Head of caudate nucleus (tissue), 42 donors: Measurements from ENCODE around the gene GFRA1.

Source experiments
- DNase-seq, 42 donors: peaks; one replicate each; pipeline versions ENCODE4 v3.0.0 to v3.0.0-alpha.2; 2020 to 2021; ENCODE audit warnings: mixed read lengths in 7 of 42
- intact Hi-C: fragments of 100-400 bp; cut with DNase I; formaldehyde crosslinking; loops from one replicate; pipeline ENCODE4 v1.15.0; 2022

The GFRA1 gene

GRCh38 chr10:116251602-116252395, 21.2 kb downstream of the GFRA1 start:
- DNase-seq, result no peak

GRCh38 chr10:116247691-116248090, 25.3 kb downstream of the GFRA1 start:
- intact Hi-C loops, result no loop called here
- DNase-seq, result no peak

More at GRCh38 chr10:116251602-116252395, 21.2 kb downstream of the GFRA1 start:
- intact Hi-C loops, result no loop called here

DNA sequence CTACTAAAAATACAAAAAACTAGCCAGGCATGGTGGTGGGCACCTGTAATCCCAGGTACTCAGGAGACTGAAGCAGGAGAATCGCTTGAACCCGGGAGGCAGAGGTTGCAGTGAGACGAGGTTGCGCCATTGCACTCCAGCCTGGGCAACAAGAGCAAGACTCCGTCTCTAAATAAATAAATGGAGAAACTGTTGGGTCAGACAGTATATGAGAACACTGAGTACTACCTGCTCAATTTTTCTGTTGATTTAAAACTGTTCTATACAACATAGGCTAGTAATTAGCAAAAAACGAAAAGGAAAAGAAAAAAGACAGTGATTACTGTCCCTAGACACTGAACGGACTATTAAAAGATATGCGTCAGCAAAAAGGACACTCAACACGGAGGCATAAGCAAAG, 26.7 kb downstream of the GFRA1 start:
- intact Hi-C loops, result no loop called here
- DNase-seq, result no peak

DNA sequence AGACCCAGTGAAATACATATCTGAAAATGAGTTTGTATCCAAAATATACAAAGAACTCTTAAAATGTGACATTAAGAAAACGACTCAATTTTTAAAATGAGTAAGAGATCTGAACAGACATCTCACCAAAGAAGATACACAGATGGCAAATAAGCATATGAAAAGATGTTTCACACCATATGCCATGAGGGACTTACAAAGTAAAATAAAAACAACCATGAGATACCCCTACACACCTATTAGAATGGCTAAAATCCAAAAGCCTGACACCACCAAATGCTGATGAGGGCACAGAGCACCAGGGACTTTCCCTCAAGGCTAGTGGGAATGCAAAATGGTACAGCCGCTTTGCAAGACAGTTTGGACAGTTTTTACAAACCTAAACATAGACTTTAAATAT, 27.9 kb downstream of the GFRA1 start:
- intact Hi-C loops, result no loop called here
- no peak for DNase-seq

DNA sequence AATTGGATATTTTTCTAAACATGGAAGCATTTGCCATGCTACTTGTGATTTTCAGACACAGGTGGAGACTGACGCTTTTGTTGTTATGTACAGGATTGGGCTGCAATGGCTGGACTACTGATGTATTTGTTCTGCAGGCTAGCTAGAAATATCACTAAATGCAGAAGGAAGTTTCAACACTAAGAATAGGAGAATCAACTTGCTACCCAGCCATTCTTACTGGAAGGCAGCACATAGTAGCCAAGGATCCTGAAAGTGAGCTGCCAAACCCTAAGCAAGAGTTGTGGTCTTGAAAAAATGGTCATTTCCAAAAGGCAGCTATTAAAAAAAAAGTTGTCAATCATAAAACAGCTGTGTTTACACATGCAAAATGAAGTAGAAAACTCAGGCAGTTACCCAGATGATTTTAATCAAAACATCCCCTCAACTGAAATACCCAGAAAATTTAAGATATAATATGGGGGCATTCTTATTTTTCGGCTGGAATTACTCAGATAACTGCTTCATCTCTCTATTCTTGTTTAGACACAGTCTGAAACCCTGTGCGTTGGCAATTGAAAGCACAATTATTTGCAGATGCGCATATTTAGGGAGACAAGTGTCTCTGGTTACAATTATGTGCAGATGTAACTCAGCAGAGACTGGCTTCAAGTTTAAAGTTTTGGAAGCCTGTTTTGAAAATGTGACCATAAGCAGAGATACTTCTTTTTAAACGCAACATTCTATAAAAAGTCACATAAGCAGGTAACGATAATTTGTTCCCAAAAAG, 31.2 kb downstream of the GFRA1 start:
- DNase-seq, result no peak
- intact Hi-C loops, result no loop called here

DNA sequence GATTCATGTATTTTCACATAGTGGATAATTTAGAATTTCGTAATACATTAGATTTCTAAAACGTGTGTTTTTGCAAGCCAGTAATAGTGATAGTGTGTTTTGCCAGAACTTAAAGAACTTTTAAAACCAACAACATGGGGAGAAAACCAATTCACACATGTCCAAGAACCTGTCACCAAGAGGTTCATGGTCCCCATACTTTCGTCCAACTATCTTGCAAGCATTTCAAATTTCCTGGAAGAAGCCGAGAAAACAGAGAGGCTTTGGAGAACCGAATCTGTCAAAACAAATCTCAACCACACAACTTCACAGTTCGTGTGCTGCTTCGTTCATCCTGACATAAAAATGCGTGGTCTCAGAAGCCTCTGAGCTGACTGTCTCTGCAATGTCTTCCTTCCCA, 31.9 kb downstream of the GFRA1 start:
- DNase-seq, result no peak
- intact Hi-C loops, result no loop called here

DNA sequence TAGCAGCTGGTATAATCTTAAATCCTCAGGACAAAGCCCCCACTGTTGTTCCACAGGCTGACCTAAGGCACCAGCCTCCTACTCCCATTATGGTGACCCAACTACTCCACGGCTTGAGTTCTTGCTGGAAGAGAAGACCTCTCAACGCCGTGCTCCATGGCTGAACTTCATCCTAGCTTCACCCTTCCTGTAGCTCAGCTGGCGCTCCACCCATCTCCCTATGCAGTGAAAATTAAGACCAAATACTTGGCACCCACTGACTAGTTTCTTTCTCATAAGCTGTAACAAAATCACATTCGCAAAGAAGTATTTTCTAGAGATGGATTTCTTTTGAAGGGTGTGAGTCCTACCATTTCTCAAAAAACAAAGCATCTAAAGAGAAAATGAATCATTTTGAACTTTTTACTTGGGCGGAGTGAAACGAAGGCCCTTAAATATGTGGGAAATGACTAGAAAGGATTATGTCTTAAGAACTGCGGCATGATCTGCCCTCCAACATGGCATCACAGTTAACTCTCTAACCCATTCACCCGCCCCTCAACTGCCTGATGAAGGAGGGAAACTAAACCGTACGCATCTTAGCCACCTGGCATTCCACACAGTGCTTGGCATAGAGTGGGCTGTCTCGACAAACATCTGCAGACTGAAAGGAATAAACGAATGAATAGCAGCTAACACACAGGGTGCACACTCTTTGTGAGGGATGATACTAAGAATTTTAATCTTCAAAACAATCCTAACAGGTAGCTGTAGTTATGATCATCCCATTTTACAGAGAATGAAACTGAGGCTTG, 32.7 kb downstream of the GFRA1 start:
- intact Hi-C loops, result no loop called here
- DNase-seq, result no peak

- intact Hi-C loops, result no loop called here
- DNase-seq, result no peak
Observed at GRCh38 chr10:116239229-116239628, 33.8 kb downstream of the GFRA1 start.

GRCh38 chr10:116237970-116238369, 35.0 kb downstream of the GFRA1 start:
- no peak for DNase-seq
- intact Hi-C loops, result no loop called here

DNA sequence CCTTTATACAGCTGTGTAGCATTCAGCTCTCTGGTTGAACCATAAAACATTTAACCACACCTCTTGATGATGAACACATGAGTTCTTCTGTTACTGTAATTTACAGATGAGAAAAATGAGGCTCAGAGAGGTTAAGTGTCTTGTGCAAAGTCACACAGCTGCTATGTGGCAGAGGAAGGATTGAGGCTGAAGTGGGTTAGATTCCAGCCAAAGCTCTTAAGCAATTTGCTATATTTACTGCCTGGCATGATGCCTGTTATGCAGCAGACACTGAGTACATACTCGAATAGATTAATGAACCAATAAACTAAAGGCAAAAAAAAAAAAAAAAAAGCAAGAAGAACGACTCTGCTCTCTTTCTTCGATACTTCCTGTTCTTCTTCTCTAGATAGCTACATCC, 35.7 kb downstream of the GFRA1 start:
- no peak for DNase-seq

GRCh38 chr10:116233230-116233629, 39.8 kb downstream of the GFRA1 start:
- no peak for DNase-seq
- intact Hi-C loops, result no loop called here

More for the DNA sequence above, 35.7 kb downstream of the GFRA1 start:
- intact Hi-C loops, result no loop called here

DNA sequence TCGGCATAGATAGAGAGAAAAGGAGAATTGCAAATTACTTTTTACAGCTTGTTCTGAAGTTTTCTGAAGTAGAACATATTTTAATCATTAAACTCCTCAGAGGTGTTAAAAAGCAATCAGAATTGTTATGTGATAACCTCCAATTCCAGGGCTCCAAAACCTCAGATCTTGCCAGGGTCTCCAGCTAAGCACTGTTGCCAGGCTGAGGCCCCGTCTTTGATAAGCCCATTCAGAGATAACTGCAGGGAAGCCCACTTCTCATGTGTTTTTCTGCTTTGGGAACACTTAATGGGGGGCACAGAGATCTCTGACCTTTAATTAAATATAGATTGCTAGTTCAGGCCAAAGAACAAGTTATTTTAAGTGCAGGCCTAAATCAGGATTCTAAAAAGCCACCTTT, 40.4 kb downstream of the GFRA1 start:
- no peak for DNase-seq
- intact Hi-C loops, result no loop called here

DNA sequence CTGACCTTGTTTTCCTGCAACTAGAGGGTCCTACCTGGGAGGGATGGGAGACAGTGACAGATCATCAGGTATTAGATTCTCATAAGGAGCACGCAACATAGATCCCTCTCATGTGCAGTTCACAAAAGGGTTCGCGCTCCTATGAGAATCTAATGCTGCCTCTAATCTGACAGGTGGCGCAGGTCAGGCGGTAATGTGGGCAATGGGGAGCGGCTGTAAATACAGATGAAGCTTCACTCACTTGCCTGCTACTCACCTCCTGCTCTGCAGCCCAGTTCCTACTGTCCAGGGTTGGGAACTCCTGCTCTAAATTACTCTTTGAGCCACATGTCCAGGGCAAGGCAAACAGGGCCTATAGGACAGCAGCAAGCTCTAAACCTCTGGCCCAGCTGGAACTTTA, 46.2 kb downstream of the GFRA1 start:
- intact Hi-C loops, result no loop called here
- DNase-seq, result no peak

DNA sequence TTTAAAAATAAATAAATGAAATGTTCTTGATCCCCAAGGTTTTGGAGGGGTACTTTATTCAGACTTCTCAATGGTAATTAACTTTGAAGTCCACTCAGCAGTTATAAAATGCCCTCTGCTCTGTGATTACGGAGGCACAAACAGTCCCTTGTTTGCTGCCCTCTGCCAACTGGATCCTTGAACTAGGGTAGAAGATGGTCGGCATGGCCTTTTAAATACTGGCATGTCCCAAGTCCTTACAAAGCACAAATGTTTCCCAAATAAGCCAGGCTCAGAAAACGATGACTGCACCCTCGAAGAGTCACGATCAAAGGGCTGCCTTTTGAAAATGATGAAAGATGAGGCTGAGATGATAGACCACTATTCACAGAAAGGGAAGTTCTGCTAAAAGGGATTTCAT, 47.0 kb downstream of the GFRA1 start:
- DNase-seq, result no peak
- intact Hi-C loops, result no loop called here

DNA sequence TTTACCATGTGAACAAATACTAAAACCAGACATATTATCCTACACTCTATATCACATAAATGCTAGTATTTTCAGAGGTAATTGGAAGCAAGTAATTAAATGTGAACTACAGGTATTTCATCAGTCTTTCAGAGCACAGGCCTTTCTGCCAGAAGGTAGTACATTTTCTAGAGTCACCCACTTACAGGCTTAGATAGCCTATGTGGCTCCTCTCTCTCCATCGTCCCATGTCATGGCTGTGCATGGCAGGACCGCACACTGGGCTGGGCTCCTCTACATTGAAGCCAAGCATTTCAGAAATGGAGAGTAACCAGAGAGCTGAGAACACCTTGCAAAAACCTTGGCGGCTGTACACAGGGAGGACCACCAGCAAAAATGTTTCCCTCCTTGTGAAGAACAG, 49.7 kb downstream of the GFRA1 start:
- no peak for DNase-seq
- intact Hi-C loops, result no loop called here

DNA sequence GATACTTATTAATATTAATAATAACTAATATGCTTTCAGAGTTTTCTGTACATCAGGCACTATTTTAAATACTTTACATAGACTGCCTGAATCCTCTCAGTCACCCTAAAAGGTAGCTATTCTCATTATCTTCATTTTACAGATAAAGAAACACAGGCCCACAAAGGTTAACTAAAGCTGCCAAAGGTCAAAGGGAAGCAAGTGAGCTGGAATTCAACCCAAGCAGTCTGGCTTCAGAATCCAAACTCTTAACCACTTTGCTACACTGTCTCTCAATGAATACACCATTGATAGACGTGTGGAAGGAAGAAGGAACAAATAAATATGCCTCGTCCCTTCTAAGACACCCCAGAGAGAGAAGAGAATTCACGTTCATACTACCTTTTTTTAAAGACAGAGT, 52.0 kb downstream of the GFRA1 start:
- intact Hi-C loops, result no loop called here
- DNase-seq, result no peak

DNA sequence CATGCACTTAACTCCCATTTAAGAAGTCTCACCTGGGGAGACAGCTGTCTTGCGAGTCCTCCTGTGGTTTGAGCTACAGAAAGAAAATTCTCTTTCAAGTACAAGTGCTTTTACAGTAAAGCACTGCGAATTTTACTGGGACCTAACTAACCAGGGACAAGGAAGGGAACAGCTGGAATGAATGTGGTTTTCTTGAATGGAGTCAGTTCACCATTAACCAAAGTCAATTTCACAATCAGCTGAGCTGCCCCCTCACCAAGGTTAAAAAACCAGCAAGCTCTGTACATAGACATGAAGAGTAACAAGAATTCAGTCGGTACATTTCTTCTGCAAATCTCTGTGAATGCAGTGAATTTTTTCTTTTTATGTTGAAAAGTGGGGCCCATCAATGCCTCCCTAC, 56.3 kb downstream of the GFRA1 start:
- intact Hi-C loops, result no loop called here

GRCh38 chr10:116215651-116216050, 57.4 kb downstream of the GFRA1 start:
- intact Hi-C loops, result no loop called here
- no peak for DNase-seq

More for the DNA sequence above, 56.3 kb downstream of the GFRA1 start:
- no peak for DNase-seq

DNA sequence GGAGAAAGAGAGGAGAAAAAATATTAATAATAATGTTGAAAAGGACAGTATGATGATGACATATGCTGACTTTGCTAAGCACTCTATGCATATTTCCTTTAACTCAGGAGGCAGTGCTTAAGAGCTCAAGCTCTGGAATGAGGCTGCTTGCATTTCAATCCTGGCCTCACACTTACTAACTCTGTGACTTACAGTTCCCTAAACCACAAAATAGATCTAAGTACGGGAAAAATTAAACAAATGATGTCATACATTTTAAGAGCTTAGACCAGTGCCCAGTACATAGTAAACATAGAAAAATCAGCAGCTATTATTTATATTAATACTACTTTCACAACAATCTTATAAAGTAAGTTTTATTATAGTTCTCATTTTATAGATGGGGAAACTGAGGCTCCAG, 61.3 kb downstream of the GFRA1 start:
- DNase-seq, result no peak
- intact Hi-C loops, result no loop called here
